ENCODE results near the gene OR4D10.
"Not testable (repeated sequence)": the region's sequence is repeated elsewhere in the genome, so short reads cannot be mapped to it uniquely, and the experiment has no call there.

The OR4D10 gene

GRCh38 chr11:59520139-59520538, 47.0 kb downstream of the OR4D10 start:
- WGBS, 2 donors (ENCODE audit: extremely low coverage in 2 of 2, insufficient read length in 2 of 2, insufficient replicate concordance in 1 of 2), result no CpG with 5 or more reads among the region's 2 CpGs
- H3K9ac ChIP-seq (ENCODE audit: low read depth, low read length, poor library complexity); H3K4me1 ChIP-seq (ENCODE audit: control insufficient read depth in 2 of 2, insufficient read depth in 1 of 2, low read depth in 1 of 2, low read length in 2 of 2); H3K18ac ChIP-seq (ENCODE audit: low read length); H3K4ac ChIP-seq (ENCODE audit: low read length); H3K4me2 ChIP-seq (ENCODE audit: insufficient read depth, low read length, poor library complexity, severe bottlenecking); H2BK120ac ChIP-seq (ENCODE audit: low read depth, low read length); H2BK12ac ChIP-seq (ENCODE audit: low read length); DNase-seq (ENCODE audit: low spot score); H3K79me1 ChIP-seq (ENCODE audit: low read depth, low read length); H2AK5ac ChIP-seq (ENCODE audit: low read depth, low read length); H3K27ac ChIP-seq (replicated peaks; ENCODE audit: low read length); H2BK15ac ChIP-seq (ENCODE audit: low read length); H4K91ac ChIP-seq (ENCODE audit: low read depth, low read length, poor library complexity); H3K9me3 ChIP-seq (replicated peaks in 1 of 2; ENCODE audit: control insufficient read depth in 2 of 2, insufficient read depth in 1 of 2, low read depth in 1 of 2, low read length in 2 of 2); H3K36me3 ChIP-seq (replicated peaks in 1 of 2; ENCODE audit: control insufficient read depth in 2 of 2, insufficient read depth in 2 of 2, low read length in 2 of 2); H2BK5ac ChIP-seq (ENCODE audit: low read length); H3K4me3 ChIP-seq (ENCODE audit: low read length in 2 of 2); H4K8ac ChIP-seq (ENCODE audit: low read depth, low read length); H3K27me3 ChIP-seq (ENCODE audit: control insufficient read depth in 3 of 3, insufficient read depth in 3 of 3, low read depth in 1 of 3, low read length in 3 of 3); H3K23ac ChIP-seq (ENCODE audit: low read depth, low read length, poor library complexity); H3K14ac ChIP-seq (ENCODE audit: low read length); H2AFZ ChIP-seq (ENCODE audit: low read length): not testable (repeated sequence)

GRCh38 chr11:59520741-59521140, 47.6 kb downstream of the OR4D10 start:
- Histone ChIP-seq H3K4me3 (ENCODE audit: low read length in 2 of 2) (no peak overlapping the region), H3K9ac (ENCODE audit: low read depth, low read length, poor library complexity) (no peak overlapping the region), H3K4ac (ENCODE audit: low read length) (no peak overlapping the region), H3K9me3 (replicated peaks in 1 of 2; ENCODE audit: control insufficient read depth in 2 of 2, insufficient read depth in 1 of 2, low read depth in 1 of 2, low read length in 2 of 2) (no peaks in the 10 kb centered on the region), H3K36me3 (replicated peaks in 1 of 2; ENCODE audit: control insufficient read depth in 2 of 2, insufficient read depth in 2 of 2, low read length in 2 of 2) (no peaks in the 10 kb centered on the region), H4K91ac (ENCODE audit: low read depth, low read length, poor library complexity) (no peak overlapping the region), H3K79me1 (ENCODE audit: low read depth, low read length) (no peaks in the 10 kb centered on the region), H3K14ac (ENCODE audit: low read length) (no peak overlapping the region), H2BK12ac (ENCODE audit: low read length) (no peak overlapping the region), H2BK5ac (ENCODE audit: low read length) (no peak overlapping the region), H3K27me3 (ENCODE audit: control insufficient read depth in 3 of 3, insufficient read depth in 3 of 3, low read depth in 1 of 3, low read length in 3 of 3) (peaks cover 0 to 6% (median 0%) of the 10 kb centered on the region in 3 experiments), H3K23ac (ENCODE audit: low read depth, low read length, poor library complexity) (no peak overlapping the region), H2AFZ (ENCODE audit: low read length) (no peak overlapping the region), H2BK120ac (ENCODE audit: low read depth, low read length) (no peak overlapping the region), H2BK15ac (ENCODE audit: low read length) (no peak overlapping the region), H3K4me1 (ENCODE audit: control insufficient read depth in 2 of 2, insufficient read depth in 1 of 2, low read depth in 1 of 2, low read length in 2 of 2) (no peaks in the 10 kb centered on the region), H4K8ac (ENCODE audit: low read depth, low read length) (no peak overlapping the region), H2AK5ac (ENCODE audit: low read depth, low read length) (no peak overlapping the region), H3K4me2 (ENCODE audit: insufficient read depth, low read length, poor library complexity, severe bottlenecking) (no peak overlapping the region), H3K27ac (replicated peaks; ENCODE audit: low read length) (no peak overlapping the region), H3K18ac (ENCODE audit: low read length) (no peak overlapping the region)
- no CpG with 5 or more reads among the region's 5 CpGs for WGBS, 2 donors (ENCODE audit: extremely low coverage in 2 of 2, insufficient read length in 2 of 2, insufficient replicate concordance in 1 of 2)
- DNase-seq (ENCODE audit: low spot score), result no peak

- Histone ChIP-seq H3K79me1 (ENCODE audit: low read depth, low read length) (no peaks in the 10 kb centered on the region), H3K4ac (ENCODE audit: low read length) (no peak overlapping the region), H3K4me1 (ENCODE audit: control insufficient read depth in 2 of 2, insufficient read depth in 1 of 2, low read depth in 1 of 2, low read length in 2 of 2) (peaks cover 2 to 3% of the 10 kb centered on the region in 2 donors), H3K14ac (ENCODE audit: low read length) (no peak overlapping the region), H3K4me2 (ENCODE audit: insufficient read depth, low read length, poor library complexity, severe bottlenecking) (no peak overlapping the region), H2AK5ac (ENCODE audit: low read depth, low read length) (no peak overlapping the region), H4K91ac (ENCODE audit: low read depth, low read length, poor library complexity) (no peak overlapping the region), H4K8ac (ENCODE audit: low read depth, low read length) (no peak overlapping the region), H2AFZ (ENCODE audit: low read length) (no peak overlapping the region), H3K4me3 (ENCODE audit: low read length in 2 of 2) (no peak overlapping the region), H3K27ac (replicated peaks; ENCODE audit: low read length) (no peak overlapping the region), H2BK120ac (ENCODE audit: low read depth, low read length) (no peak overlapping the region), H2BK5ac (ENCODE audit: low read length) (no peak overlapping the region), H2BK12ac (ENCODE audit: low read length) (no peak overlapping the region), H3K18ac (ENCODE audit: low read length) (no peak overlapping the region), H3K27me3 (ENCODE audit: control insufficient read depth in 3 of 3, insufficient read depth in 3 of 3, low read depth in 1 of 3, low read length in 3 of 3) (peaks cover 0 to 24% (median 0%) of the 10 kb centered on the region in 3 experiments), H3K23ac (ENCODE audit: low read depth, low read length, poor library complexity) (no peak overlapping the region), H2BK15ac (ENCODE audit: low read length) (no peak overlapping the region), H3K9ac (ENCODE audit: low read depth, low read length, poor library complexity) (no peak overlapping the region), H3K36me3 (replicated peaks in 1 of 2; ENCODE audit: control insufficient read depth in 2 of 2, insufficient read depth in 2 of 2, low read length in 2 of 2) (no peaks in the 10 kb centered on the region), H3K9me3 (replicated peaks in 1 of 2; ENCODE audit: control insufficient read depth in 2 of 2, insufficient read depth in 1 of 2, low read depth in 1 of 2, low read length in 2 of 2) (no peaks in the 10 kb centered on the region)
- DNase-seq (ENCODE audit: low spot score), result no peak
- WGBS, 2 donors (ENCODE audit: extremely low coverage in 2 of 2, insufficient read length in 2 of 2, insufficient replicate concordance in 1 of 2), result no CpG with 5 or more reads among the region's 1 CpG
Measured at GRCh38 chr11:59523541-59523940, 50.4 kb downstream of the OR4D10 start.

- Histone ChIP-seq H4K8ac (ENCODE audit: low read depth, low read length) (no peak overlapping the region), H3K4ac (ENCODE audit: low read length) (no peak overlapping the region), H4K91ac (ENCODE audit: low read depth, low read length, poor library complexity) (no peak overlapping the region), H2AFZ (ENCODE audit: low read length) (peak overlapping the region; percentile 79), H3K27me3 (ENCODE audit: control insufficient read depth in 3 of 3, insufficient read depth in 3 of 3, low read depth in 1 of 3, low read length in 3 of 3) (peaks cover 0 to 25% (median 0%) of the 10 kb centered on the region in 3 experiments), H3K79me1 (ENCODE audit: low read depth, low read length) (no peaks in the 10 kb centered on the region), H2AK5ac (ENCODE audit: low read depth, low read length) (no peak overlapping the region), H3K9ac (ENCODE audit: low read depth, low read length, poor library complexity) (no peak overlapping the region), H3K23ac (ENCODE audit: low read depth, low read length, poor library complexity) (no peak overlapping the region), H2BK5ac (ENCODE audit: low read length) (no peak overlapping the region), H3K18ac (ENCODE audit: low read length) (no peak overlapping the region), H3K36me3 (replicated peaks in 1 of 2; ENCODE audit: control insufficient read depth in 2 of 2, insufficient read depth in 2 of 2, low read length in 2 of 2) (no peaks in the 10 kb centered on the region), H2BK12ac (ENCODE audit: low read length) (no peak overlapping the region), H2BK15ac (ENCODE audit: low read length) (no peak overlapping the region), H2BK120ac (ENCODE audit: low read depth, low read length) (no peak overlapping the region), H3K4me3 (ENCODE audit: low read length in 2 of 2) (peak overlapping the region in 1 of 2 donors; percentile 16), H3K9me3 (replicated peaks in 1 of 2; ENCODE audit: control insufficient read depth in 2 of 2, insufficient read depth in 1 of 2, low read depth in 1 of 2, low read length in 2 of 2) (no peaks in the 10 kb centered on the region), H3K4me2 (ENCODE audit: insufficient read depth, low read length, poor library complexity, severe bottlenecking) (no peak overlapping the region), H3K27ac (replicated peaks; ENCODE audit: low read length) (no peak overlapping the region), H3K4me1 (ENCODE audit: control insufficient read depth in 2 of 2, insufficient read depth in 1 of 2, low read depth in 1 of 2, low read length in 2 of 2) (peaks cover 4 to 9% of the 10 kb centered on the region in 2 donors), H3K14ac (ENCODE audit: low read length) (no peak overlapping the region)
- no peak for DNase-seq (ENCODE audit: low spot score)
- no CpG with 5 or more reads among the region's 7 CpGs for WGBS, 2 donors (ENCODE audit: extremely low coverage in 2 of 2, insufficient read length in 2 of 2, insufficient replicate concordance in 1 of 2)
Measured at GRCh38 chr11:59528711-59529110, 55.6 kb downstream of the OR4D10 start.

Data from neuronal stem cell (in vitro differentiated cells).